ENCODE measurements around the gene CNTN4. TPM values are rescaled to one million over a fixed set of nuclear protein-coding genes. Genes with fewer than 3 reads are reported as not detected.

The CNTN4 gene
- total RNA-seq, 1 donor from 2014 or later: 11.0 TPM

DNA sequence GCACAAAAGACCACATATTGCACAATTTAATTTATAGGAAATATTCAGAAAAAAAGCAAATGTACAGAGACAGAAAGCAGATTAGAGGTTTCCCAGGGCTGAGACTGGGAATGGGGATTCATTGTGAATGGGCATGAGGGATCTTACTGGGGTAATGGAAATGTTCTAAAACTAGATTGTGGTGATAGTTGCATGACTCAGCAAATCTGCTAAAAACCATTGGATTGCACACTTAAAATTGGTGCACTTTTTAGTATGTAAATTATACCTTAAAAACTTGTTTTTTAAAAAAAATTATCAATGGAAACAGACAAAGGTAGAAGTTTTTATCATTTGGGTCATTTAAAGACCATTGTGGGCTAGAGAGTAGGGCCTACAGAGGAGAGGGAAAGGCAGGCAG is 780.9 kb downstream of the CNTN4 start:
- Histone ChIP-seq H3K9ac (ENCODE audit: low read depth in 1 of 3, low read length in 3 of 3) (no peak overlapping the region), H3K36me3 (ENCODE audit: control insufficient read depth in 3 of 3, insufficient read depth in 3 of 3, low read length in 3 of 3) (no peaks in the 10 kb centered on the region), H3K9me3 (ENCODE audit: control insufficient read depth in 3 of 3, low read length in 3 of 3) (no peaks in the 10 kb centered on the region), H3K4me3 (ENCODE audit: low read length in 3 of 3) (no peak overlapping the region), H3K4me1 (ENCODE audit: control insufficient read depth in 3 of 3, insufficient read depth in 3 of 3, low read length in 3 of 3) (no peaks in the 10 kb centered on the region), H3K27me3 (ENCODE audit: control insufficient read depth in 3 of 3, insufficient read depth in 3 of 3, low read length in 3 of 3) (no peaks in the 10 kb centered on the region), H3K27ac (ENCODE audit: low read depth, low read length) (no peak overlapping the region)

DNA sequence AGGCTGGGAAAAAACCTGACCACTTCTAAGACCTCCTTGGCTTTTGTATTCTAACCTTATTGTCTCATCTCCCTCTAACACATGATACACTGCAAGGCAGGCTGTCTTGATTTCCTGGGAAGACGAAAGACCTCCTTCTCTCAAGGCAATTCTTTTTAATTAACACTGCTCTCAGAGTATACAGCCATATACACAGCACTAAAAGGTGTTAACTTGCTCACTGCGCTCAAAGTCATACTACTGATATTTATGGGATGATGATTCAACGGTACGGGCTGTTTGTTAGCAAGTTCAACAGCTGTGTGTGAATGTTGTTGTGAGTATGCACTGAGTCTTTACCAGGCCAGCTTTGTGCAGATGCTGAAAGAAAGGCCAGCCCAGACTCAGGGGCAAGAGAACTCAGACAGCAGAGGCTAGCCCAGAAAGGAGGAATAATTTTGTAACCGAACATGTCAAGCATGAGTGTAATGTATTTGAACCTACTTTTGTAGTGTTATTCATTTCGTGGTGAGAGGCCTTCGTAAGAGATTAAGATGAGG is 781.6 kb downstream of the CNTN4 start:
- no peaks in the 10 kb centered on the region for H3K27me3 ChIP-seq (ENCODE audit: control insufficient read depth in 3 of 3, insufficient read depth in 3 of 3, low read length in 3 of 3)
- H3K9ac ChIP-seq (ENCODE audit: low read depth in 1 of 3, low read length in 3 of 3): no peak overlapping the region
- H3K9me3 ChIP-seq (ENCODE audit: control insufficient read depth in 3 of 3, low read length in 3 of 3): no peaks in the 10 kb centered on the region
- no peak overlapping the region for H3K27ac ChIP-seq (ENCODE audit: low read depth, low read length)
- no peaks in the 10 kb centered on the region for H3K36me3 ChIP-seq (ENCODE audit: control insufficient read depth in 3 of 3, insufficient read depth in 3 of 3, low read length in 3 of 3)
- no peak overlapping the region for H3K4me3 ChIP-seq (ENCODE audit: low read length in 3 of 3)
- H3K4me1 ChIP-seq (ENCODE audit: control insufficient read depth in 3 of 3, insufficient read depth in 3 of 3, low read length in 3 of 3): no peaks in the 10 kb centered on the region

DNA sequence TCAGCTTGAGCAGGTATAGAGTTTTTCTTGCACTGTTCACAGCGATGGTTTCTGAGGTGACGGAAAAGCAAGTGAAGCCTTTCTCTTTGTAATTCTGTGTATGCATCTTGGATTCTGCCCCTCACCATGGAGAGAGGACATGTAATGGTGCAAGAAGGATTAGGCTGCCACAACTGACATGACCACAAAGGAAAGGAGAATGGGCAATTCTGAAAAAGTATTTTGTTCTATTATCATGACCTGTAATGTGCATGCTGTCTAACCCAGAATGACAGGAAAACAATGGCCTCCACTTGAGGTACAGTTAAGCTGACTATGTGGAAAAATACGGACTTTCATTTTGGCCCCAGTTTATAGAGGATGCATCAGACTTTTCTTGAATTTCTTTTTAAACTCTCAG is 784.6 kb downstream of the CNTN4 start:
- Histone ChIP-seq H3K4me3 (ENCODE audit: low read length in 3 of 3) (no peak overlapping the region), H3K9me3 (ENCODE audit: control insufficient read depth in 3 of 3, low read length in 3 of 3) (no peaks in the 10 kb centered on the region), H3K9ac (ENCODE audit: low read depth in 1 of 3, low read length in 3 of 3) (no peak overlapping the region), H3K27me3 (ENCODE audit: control insufficient read depth in 3 of 3, insufficient read depth in 3 of 3, low read length in 3 of 3) (no peaks in the 10 kb centered on the region), H3K36me3 (ENCODE audit: control insufficient read depth in 3 of 3, insufficient read depth in 3 of 3, low read length in 3 of 3) (no peaks in the 10 kb centered on the region), H3K4me1 (ENCODE audit: control insufficient read depth in 3 of 3, insufficient read depth in 3 of 3, low read length in 3 of 3) (no peaks in the 10 kb centered on the region), H3K27ac (ENCODE audit: low read depth, low read length) (no peak overlapping the region)

DNA sequence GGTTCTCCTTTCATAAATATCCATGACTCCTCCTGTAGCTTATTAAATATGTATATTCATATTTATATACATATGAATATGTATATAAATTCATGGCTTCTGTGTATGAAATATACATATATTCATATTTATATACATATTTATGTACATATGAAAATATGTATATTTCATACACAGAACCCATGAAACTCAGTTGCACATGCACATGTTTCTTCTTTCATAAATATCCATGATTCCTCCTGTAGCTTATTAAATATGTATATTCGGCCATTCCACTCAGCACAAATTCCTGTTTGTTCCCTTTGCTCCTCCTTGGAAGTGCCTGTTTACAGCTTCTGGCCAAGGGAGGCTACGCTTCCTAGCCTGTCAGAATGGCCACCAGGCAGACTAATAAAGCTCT is 789.9 kb downstream of the CNTN4 start:
- H3K36me3 ChIP-seq (ENCODE audit: control insufficient read depth in 3 of 3, insufficient read depth in 3 of 3, low read length in 3 of 3): no peaks in the 10 kb centered on the region
- H3K27ac ChIP-seq (ENCODE audit: low read depth, low read length): no peak overlapping the region
- no peaks in the 10 kb centered on the region for H3K4me1 ChIP-seq (ENCODE audit: control insufficient read depth in 3 of 3, insufficient read depth in 3 of 3, low read length in 3 of 3)
- H3K9me3 ChIP-seq (ENCODE audit: control insufficient read depth in 3 of 3, low read length in 3 of 3): no peaks in the 10 kb centered on the region
- no peak overlapping the region for H3K9ac ChIP-seq (ENCODE audit: low read depth in 1 of 3, low read length in 3 of 3)
- H3K27me3 ChIP-seq (ENCODE audit: control insufficient read depth in 3 of 3, insufficient read depth in 3 of 3, low read length in 3 of 3): no peaks in the 10 kb centered on the region
- no peak overlapping the region for H3K4me3 ChIP-seq (ENCODE audit: low read length in 3 of 3)

DNA sequence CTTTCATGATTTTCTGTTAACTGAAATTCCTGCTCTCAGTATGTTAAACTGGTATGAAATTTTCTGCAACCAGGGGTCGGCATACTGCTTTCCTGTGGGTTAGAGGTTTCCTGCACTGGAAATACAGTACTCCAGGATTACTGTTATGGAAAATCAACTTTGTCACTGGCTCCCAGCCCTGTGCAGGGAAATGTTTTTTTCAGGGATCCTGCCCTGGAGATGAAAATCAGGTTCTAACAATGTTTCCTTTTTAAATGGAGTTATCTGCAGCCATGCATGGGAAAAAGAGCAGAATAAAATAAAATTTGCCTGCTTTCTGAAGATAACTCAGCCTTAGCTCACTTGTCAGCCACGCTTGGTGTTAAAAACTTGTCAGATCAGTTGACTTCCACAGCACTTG is 791.1 kb downstream of the CNTN4 start:
- no peaks in the 10 kb centered on the region for H3K9me3 ChIP-seq (ENCODE audit: control insufficient read depth in 3 of 3, low read length in 3 of 3)

DNA sequence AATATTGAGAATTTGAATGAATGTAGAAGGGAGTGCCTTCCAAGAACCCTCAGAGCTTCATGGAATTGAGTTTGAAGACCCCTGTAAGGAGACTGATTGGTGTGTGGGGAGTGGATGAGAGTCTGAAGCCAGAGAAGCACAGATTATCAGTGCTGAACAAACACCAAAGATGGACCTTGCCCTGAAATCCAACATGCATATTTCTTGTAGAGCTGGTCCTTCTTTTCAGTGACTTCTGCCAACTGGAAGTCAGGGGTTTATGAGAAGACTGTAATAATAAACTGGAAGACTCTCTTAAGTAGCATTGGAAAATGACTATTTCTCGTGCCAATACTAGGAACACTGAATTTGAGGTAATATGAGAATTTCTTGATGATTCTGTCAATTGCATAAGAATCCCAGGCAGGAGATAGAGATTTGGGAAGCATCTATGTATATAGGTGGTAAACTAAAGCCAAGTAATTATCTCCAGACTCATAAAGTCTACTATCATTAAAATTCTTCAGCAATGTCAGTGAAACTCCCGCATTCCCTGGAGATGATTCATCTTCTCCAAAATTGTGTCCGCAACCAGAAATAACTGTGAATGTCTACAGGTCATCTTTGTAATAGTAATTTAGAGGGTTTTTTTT is 797.8 kb downstream of the CNTN4 start:
- H3K4me1 ChIP-seq (ENCODE audit: control insufficient read depth in 3 of 3, insufficient read depth in 3 of 3, low read length in 3 of 3): no peaks in the 10 kb centered on the region
- H3K36me3 ChIP-seq (ENCODE audit: control insufficient read depth in 3 of 3, insufficient read depth in 3 of 3, low read length in 3 of 3): no peaks in the 10 kb centered on the region
- H3K4me3 ChIP-seq (ENCODE audit: low read length in 3 of 3): no peak overlapping the region
- no peaks in the 10 kb centered on the region for H3K27me3 ChIP-seq (ENCODE audit: control insufficient read depth in 3 of 3, insufficient read depth in 3 of 3, low read length in 3 of 3)
- H3K27ac ChIP-seq (ENCODE audit: low read depth, low read length): no peak overlapping the region
- no peaks in the 10 kb centered on the region for H3K9me3 ChIP-seq (ENCODE audit: control insufficient read depth in 3 of 3, low read length in 3 of 3)
- H3K9ac ChIP-seq (ENCODE audit: low read depth in 1 of 3, low read length in 3 of 3): no peak overlapping the region

More for the DNA sequence above, 791.1 kb downstream of the CNTN4 start:
- Histone ChIP-seq H3K27me3 (ENCODE audit: control insufficient read depth in 3 of 3, insufficient read depth in 3 of 3, low read length in 3 of 3) (no peaks in the 10 kb centered on the region), H3K4me1 (ENCODE audit: control insufficient read depth in 3 of 3, insufficient read depth in 3 of 3, low read length in 3 of 3) (no peaks in the 10 kb centered on the region), H3K4me3 (ENCODE audit: low read length in 3 of 3) (no peak overlapping the region), H3K9ac (ENCODE audit: low read depth in 1 of 3, low read length in 3 of 3) (no peak overlapping the region), H3K36me3 (ENCODE audit: control insufficient read depth in 3 of 3, insufficient read depth in 3 of 3, low read length in 3 of 3) (no peaks in the 10 kb centered on the region), H3K27ac (ENCODE audit: low read depth, low read length) (no peak overlapping the region)

DNA sequence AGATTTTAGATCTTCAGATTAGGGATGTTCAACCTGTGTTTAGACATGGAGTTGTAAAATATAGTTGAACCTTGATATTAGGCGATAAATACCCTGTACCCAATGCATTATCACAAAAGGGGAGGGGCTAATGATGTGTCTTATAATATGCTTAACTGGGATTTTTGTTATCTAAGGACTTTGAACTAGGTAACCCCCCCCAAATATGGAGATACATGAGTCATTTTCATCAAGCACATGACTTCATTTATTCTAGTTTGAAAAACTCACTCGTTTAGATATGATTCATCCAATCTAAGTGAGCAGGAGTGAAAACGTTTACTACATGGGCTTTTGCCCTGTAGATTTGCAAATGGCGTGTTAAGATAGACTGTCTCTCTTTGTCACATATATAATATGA is 799.2 kb downstream of the CNTN4 start:
- no peaks in the 10 kb centered on the region for H3K27me3 ChIP-seq (ENCODE audit: control insufficient read depth in 3 of 3, insufficient read depth in 3 of 3, low read length in 3 of 3)
- H3K9ac ChIP-seq (ENCODE audit: low read depth in 1 of 3, low read length in 3 of 3): no peak overlapping the region
- no peak overlapping the region for H3K4me3 ChIP-seq (ENCODE audit: low read length in 3 of 3)
- no peaks in the 10 kb centered on the region for H3K9me3 ChIP-seq (ENCODE audit: control insufficient read depth in 3 of 3, low read length in 3 of 3)
- H3K4me1 ChIP-seq (ENCODE audit: control insufficient read depth in 3 of 3, insufficient read depth in 3 of 3, low read length in 3 of 3): no peaks in the 10 kb centered on the region
- H3K36me3 ChIP-seq (ENCODE audit: control insufficient read depth in 3 of 3, insufficient read depth in 3 of 3, low read length in 3 of 3): no peaks in the 10 kb centered on the region
- no peak overlapping the region for H3K27ac ChIP-seq (ENCODE audit: low read depth, low read length)

DNA sequence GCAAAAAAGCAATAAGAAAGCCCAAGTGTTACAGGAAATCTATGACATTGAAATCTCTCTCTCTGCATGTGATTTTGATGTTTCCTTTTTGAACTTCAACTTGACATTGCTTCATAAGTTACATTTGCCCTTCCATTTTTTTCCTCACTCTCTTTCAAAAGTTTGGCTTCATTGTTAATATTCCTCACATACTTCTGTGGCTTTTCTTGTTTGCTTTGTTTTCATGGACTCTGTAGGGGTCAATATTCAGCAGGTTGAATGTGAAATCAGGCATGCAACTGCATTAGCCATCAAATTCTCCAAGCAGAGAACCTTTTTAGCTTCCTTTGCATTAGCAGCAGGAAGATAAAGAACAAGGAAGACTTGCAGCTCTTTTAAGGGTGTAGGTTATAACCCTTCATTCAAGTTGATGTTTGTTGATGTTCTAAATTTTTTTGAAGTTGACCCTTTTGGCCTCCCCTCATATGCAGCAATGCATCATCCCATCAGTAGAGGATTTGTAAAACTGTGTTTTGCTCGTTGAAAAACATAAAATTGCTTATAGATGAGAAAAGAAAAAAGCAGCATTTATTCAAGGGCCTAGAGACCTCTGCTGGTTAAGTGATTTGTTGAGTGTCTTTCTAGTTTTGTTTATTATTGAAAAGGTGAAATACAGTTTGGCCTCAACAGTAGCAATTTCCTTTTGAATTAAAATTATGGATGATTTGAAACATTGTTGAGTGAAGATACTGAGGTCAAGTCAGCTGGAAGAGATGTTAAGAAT is 800.1 kb downstream of the CNTN4 start:
- no peaks in the 10 kb centered on the region for H3K4me1 ChIP-seq (ENCODE audit: control insufficient read depth in 3 of 3, insufficient read depth in 3 of 3, low read length in 3 of 3)
- no peak overlapping the region for H3K9ac ChIP-seq (ENCODE audit: low read depth in 1 of 3, low read length in 3 of 3)
- H3K27ac ChIP-seq (ENCODE audit: low read depth, low read length): no peak overlapping the region
- no peaks in the 10 kb centered on the region for H3K36me3 ChIP-seq (ENCODE audit: control insufficient read depth in 3 of 3, insufficient read depth in 3 of 3, low read length in 3 of 3)
- H3K4me3 ChIP-seq (ENCODE audit: low read length in 3 of 3): no peak overlapping the region
- no peaks in the 10 kb centered on the region for H3K9me3 ChIP-seq (ENCODE audit: control insufficient read depth in 3 of 3, low read length in 3 of 3)
- H3K27me3 ChIP-seq (ENCODE audit: control insufficient read depth in 3 of 3, insufficient read depth in 3 of 3, low read length in 3 of 3): no peaks in the 10 kb centered on the region

DNA sequence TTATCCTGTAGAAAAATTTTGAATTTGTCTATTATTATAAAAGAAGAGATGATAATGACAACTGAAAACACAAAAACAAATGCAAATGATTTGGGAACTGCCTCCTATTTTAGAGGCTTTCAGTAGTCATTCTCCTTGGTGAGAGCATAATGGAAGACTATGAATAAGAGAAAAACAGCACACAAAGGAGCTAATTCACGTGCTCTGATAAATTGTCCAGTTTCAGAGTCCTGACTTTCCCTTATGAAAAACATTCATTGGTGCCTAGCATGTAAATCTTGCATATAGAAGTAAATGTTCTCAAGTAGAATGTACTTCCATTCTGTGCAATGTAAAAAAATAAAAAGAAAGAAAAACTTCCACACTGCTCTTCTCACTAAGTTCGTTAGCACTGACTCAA is 805.4 kb downstream of the CNTN4 start:
- H3K27ac ChIP-seq (ENCODE audit: low read depth, low read length): no peak overlapping the region
- H3K27me3 ChIP-seq (ENCODE audit: control insufficient read depth in 3 of 3, insufficient read depth in 3 of 3, low read length in 3 of 3): no peaks in the 10 kb centered on the region
- no peak overlapping the region for H3K4me3 ChIP-seq (ENCODE audit: low read length in 3 of 3)
- H3K4me1 ChIP-seq (ENCODE audit: control insufficient read depth in 3 of 3, insufficient read depth in 3 of 3, low read length in 3 of 3): no peaks in the 10 kb centered on the region
- no peak overlapping the region for H3K9ac ChIP-seq (ENCODE audit: low read depth in 1 of 3, low read length in 3 of 3)
- no peaks in the 10 kb centered on the region for H3K36me3 ChIP-seq (ENCODE audit: control insufficient read depth in 3 of 3, insufficient read depth in 3 of 3, low read length in 3 of 3)
- H3K9me3 ChIP-seq (ENCODE audit: control insufficient read depth in 3 of 3, low read length in 3 of 3): no peaks in the 10 kb centered on the region

DNA sequence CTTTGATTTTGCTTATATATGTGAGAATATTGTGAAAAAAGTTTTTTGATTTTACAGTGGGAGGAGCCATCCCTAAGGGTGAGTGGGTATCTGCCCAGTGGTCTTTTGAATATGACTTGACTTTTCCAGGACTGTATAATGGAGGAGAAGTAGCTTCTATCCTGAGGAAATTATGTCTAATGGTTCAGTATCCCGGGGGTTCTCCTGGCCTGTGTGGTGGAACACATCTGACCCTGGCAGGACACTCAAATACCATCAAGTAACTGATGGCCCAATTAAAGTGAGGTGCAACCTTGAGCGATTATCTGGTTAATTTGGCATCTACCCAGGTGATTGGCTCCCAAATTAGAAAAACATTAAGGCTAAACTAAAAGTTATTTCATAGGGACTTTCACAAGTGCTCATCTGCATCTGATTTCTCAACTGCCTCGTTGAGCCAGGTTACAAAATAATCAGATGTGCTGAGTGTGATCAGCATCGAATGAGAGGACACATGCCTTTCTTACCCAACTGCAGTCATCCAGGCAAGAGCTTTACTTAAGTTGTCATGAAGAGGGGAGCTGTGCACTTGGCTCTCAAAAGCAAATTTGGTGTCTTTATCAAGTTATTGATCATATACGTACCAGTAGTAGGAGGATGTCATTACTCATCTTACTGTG is 810.2 kb downstream of the CNTN4 start:
- no peak overlapping the region for H3K27ac ChIP-seq (ENCODE audit: low read depth, low read length)
- H3K36me3 ChIP-seq (ENCODE audit: control insufficient read depth in 3 of 3, insufficient read depth in 3 of 3, low read length in 3 of 3): no peaks in the 10 kb centered on the region
- no peak overlapping the region for H3K4me3 ChIP-seq (ENCODE audit: low read length in 3 of 3)
- H3K27me3 ChIP-seq (ENCODE audit: control insufficient read depth in 3 of 3, insufficient read depth in 3 of 3, low read length in 3 of 3): no peaks in the 10 kb centered on the region
- no peak overlapping the region for H3K9ac ChIP-seq (ENCODE audit: low read depth in 1 of 3, low read length in 3 of 3)
- H3K4me1 ChIP-seq (ENCODE audit: control insufficient read depth in 3 of 3, insufficient read depth in 3 of 3, low read length in 3 of 3): no peaks in the 10 kb centered on the region
- no peaks in the 10 kb centered on the region for H3K9me3 ChIP-seq (ENCODE audit: control insufficient read depth in 3 of 3, low read length in 3 of 3)

All from skeletal muscle tissue (tissue), 4 donors.